ENCODE data around the gene MARK1.

The MARK1 gene

GRCh38 chr1:220711056-220711809 lies 183.3 kb downstream of the MARK1 start:
- no peak for DNase-seq (ENCODE audit: low spot score)
